Activated gamma-delta T cell (primary cell): ENCODE results near the gene TMEM140.
"Not testable (repeated sequence)": the region's sequence is repeated elsewhere in the genome, so short reads cannot be mapped to it uniquely, and the experiment has no call there.

ENCODE experiments used
- DNase-seq: peaks from one replicate; lab custom pipeline; 2025; lab: John Stamatoyannopoulos, UW

Gene TMEM140

DNA sequence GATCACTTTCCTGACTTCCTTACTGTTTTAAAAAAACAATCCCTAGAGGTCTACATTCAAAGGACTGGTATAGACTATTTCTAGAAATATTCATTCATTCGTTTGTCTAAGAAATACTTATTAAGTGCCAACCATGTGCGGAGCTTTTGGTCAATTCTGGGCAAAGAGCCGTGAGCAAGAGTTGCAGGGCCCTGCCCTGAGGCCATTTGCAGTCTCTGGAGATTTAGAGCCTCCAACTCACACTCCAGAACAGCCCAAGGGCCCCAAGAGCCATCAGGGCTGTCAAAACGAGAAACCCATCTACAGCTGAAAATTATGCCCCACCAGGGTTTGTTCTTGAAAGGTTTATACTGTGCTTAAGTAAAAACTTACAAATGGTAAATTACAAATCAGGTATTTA, 47.3 kb downstream of the TMEM140 start:
- no peak for DNase-seq

DNA sequence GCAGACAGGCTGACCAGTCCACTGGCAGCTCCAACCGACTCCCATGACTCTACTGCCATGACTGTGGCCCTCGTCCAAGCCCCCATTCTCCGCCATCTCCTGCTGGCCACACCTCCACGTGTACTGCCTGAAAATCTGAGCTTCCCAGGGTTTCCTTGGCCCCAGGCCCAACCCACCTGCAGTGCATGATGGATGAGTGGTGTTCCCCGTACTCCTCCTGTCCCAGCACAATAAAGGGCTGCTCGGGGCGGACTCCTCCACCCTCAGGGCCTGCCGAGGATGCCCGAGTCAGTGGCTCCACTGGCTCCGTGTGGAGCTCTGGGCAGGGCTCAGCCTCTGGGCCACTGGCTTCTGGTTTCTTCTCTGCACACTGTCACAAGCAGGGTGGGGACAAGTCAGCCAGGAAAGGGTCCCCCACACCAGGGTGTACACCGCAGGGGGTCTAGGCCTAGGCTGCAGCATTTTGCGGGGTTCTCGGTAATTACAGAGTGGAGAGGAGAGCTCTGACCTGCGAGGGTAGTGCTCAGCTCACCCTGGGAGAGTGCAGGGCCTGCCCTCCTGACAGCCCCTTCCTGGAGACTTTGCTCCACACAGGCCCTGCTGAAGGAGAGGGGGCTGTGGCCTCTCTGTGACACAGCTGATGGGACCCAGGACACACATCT, 48.2 kb downstream of the TMEM140 start:
- no peak for DNase-seq

DNA sequence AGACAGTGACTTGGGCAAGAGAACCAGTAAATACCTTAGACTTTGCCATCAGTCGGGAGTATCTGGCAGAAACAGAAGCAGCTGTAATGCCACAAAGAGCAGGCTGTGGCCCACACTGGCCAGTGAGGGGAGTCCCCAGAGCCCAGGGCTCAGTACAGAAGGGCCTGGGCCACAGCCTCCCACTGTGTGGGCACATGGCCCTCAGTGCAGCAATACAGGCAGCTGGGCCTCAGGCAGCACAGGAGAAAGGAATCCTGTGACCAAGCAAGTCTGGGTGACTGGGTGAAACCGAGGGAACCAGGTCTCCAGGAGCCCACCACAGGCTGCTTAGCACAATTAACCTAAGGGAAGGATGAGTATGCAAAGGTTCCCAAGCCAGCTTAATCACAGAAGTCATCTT, 49.5 kb downstream of the TMEM140 start:
- no peak for DNase-seq

- DNase-seq: no peak
Measured at GRCh38 chr7:135197906-135198655, 50.2 kb downstream of the TMEM140 start.

GRCh38 chr7:135199439-135199838, 51.6 kb downstream of the TMEM140 start:
- DNase-seq: no peak

- no peak for DNase-seq
Measured at GRCh38 chr7:135200821-135201331, 53.0 kb downstream of the TMEM140 start.

DNA sequence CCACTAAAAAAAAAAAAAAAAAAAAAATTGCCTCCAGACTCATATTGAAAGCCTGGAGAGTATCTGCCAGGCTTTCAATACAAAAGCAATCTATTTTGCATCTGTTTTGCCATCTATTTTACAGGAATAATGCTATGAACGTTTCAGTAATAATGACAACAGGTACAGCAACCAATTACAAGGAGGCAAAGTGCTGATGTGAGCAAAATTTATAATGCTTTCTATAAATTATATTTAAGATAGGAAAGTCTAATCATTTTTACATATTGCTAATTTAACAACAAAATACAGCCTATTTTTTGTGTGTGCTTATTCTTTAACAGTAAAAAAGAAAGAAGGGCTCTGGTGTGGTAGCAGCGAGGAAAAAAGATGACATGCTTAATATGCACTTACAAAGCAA, 53.5 kb downstream of the TMEM140 start:
- DNase-seq: no peak

GRCh38 chr7:135204341-135204749, 56.5 kb downstream of the TMEM140 start:
- no peak for DNase-seq

DNA sequence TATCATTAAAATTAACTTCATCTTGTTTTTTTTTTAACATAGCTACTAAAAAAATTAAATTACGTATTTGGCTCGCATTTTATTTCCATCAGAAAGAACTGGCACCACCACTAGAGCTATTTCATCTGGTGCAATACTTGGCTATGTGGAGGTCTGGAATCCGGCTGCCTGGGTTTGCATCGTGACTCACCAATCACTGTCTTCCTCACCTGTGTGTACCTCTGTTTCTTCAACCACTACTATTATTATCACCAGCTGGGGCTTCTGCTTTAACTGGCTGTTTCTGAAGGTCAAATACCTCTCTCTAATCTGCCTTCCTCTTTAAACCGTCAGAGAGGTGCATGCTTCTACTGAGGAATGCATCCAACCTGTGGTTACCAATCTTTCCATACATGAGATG, 57.0 kb downstream of the TMEM140 start:
- DNase-seq: no peak

- no peak for DNase-seq
Measured at GRCh38 chr7:135205850-135206249, 58.0 kb downstream of the TMEM140 start.

DNA sequence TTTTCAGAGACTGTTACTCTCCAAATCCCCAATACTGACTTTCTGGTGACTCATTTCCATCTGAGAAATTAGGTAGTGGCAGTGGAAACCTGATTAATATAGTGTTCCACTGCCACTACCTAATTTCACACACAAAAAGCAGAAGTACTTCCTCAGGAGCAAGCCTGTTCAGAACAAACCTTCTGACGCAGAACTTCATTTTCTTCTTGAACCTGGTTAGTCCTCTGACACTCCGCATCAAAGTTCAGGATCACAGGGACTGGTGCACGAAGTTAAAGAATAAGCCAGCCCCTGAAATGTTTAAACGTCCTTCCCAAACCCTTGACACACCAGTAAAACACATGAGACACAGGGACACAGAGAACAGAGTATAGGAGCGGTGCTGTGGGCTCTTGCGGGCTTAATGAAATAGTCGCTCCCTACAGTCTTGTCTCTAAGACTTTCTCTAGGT, 59.1 kb downstream of the TMEM140 start:
- DNase-seq: no peak

GRCh38 chr7:135207406-135208101, 59.7 kb downstream of the TMEM140 start:
- no peak for DNase-seq

GRCh38 chr7:135208102-135208793, 60.4 kb downstream of the TMEM140 start:
- no peak for DNase-seq

GRCh38 chr7:135209225-135209834, 61.5 kb downstream of the TMEM140 start:
- DNase-seq: no peak

DNA sequence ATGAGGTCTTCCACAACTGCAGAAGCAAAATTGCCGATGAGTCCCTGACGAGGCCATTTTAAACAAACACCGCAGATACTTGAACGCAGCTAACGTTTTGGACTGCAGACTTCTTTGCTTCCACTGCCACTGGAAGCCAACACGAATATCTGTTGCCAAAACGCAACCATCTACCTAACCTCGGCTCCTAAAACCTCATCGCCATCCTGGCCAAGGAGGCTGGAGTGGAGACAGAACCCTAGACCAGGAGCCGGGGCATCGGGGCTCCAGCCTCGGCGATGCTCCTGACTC, 63.0 kb downstream of the TMEM140 start:
- DNase-seq: no peak

- peak; percentile 98 for DNase-seq
Measured at GRCh38 chr7:135211179-135211945, 63.5 kb downstream of the TMEM140 start, which contains the start of gene WDR91. TSS of gene WDR91 (minus strand) at chr7:135211526. CDS start at chr7:135211502, 24 bp downstream.

GRCh38 chr7:135211946-135212685, 64.2 kb downstream of the TMEM140 start:
- DNase-seq: not testable (repeated sequence)

GRCh38 chr7:135213831-135214230, 66.0 kb downstream of the TMEM140 start:
- no peak for DNase-seq

GRCh38 chr7:135215180-135215579, 67.3 kb downstream of the TMEM140 start:
- no peak for DNase-seq

GRCh38 chr7:135215698-135216097, 67.8 kb downstream of the TMEM140 start:
- no peak for DNase-seq
